H9 (cell line): ENCODE measurements around the gene ELAVL1. TPM values are rescaled to one million over a fixed set of nuclear protein-coding genes. Genes with fewer than 3 reads are reported as not detected.

Source experiments
- DNase-seq: peaks from one replicate; pipeline ENCODE4 v3.0.0-alpha.2; 2017
- H2AFZ ChIP-seq: one replicate; pipeline ENCODE4 v1.6.1; 2013; ENCODE audit warnings: mild to moderate bottlenecking, low read length, control low read depth, moderate library complexity
- H2AK5ac ChIP-seq: 2 replicates; pipeline ENCODE4 v1.6.1; 2013; ENCODE audit warnings: low read length, control low read depth, mixed read lengths; ENCODE audit not compliant: insufficient read length
- H2BK120ac ChIP-seq: one replicate; pipeline ENCODE4 v1.6.1; 2013; ENCODE audit warnings: low read depth, mild to moderate bottlenecking, low read length, control low read depth, inconsistent platforms; ENCODE audit not compliant: poor library complexity, severe bottlenecking
- H2BK12ac ChIP-seq: 2 replicates; pipeline ENCODE4 v1.6.1; 2013; ENCODE audit warnings: low read length, control low read depth, mixed read lengths, low read depth; ENCODE audit not compliant: insufficient read length
- H2BK15ac ChIP-seq: 2 replicates; pipeline ENCODE4 v1.6.1; 2013; ENCODE audit warnings: low read depth, low read length, control low read depth
- H2BK20ac ChIP-seq: one replicate; pipeline ENCODE4 v1.6.1; 2013; ENCODE audit warnings: low read depth, mild to moderate bottlenecking, low read length, control low read depth, inconsistent platforms; ENCODE audit not compliant: poor library complexity, severe bottlenecking
- H2BK5ac ChIP-seq: 2 replicates; pipeline ENCODE4 v1.6.1; 2013; ENCODE audit warnings: low read length, control low read depth, mixed read lengths; ENCODE audit not compliant: insufficient read length
- H3K14ac ChIP-seq: 2 replicates; pipeline ENCODE4 v1.6.1; 2013; ENCODE audit warnings: low read length, control low read depth; ENCODE audit not compliant: insufficient read depth
- H3K18ac ChIP-seq: 2 replicates; pipeline ENCODE4 v1.6.1; 2013; ENCODE audit warnings: low read depth, mild to moderate bottlenecking, mixed read lengths, low read length, control low read depth; ENCODE audit not compliant: insufficient read length
- H3K23ac ChIP-seq: 2 replicates; pipeline ENCODE4 v1.6.1; 2013; ENCODE audit warnings: low read length, control low read depth, mixed read lengths, low read depth; ENCODE audit not compliant: insufficient read length
- H3K23me2 ChIP-seq: 2 replicates; pipeline ENCODE4 v1.6.1; 2013; ENCODE audit warnings: low read depth, mild to moderate bottlenecking, mixed read lengths, low read length, control low read depth; ENCODE audit not compliant: insufficient read length, poor library complexity, severe bottlenecking
- H3K27ac ChIP-seq: 2 replicates; pipeline ENCODE4 v1.5.1; 2013; ENCODE audit warnings: low read length, control low read depth, mixed read lengths, low read depth; ENCODE audit not compliant: insufficient read length
- H3K27me3 ChIP-seq: 2 replicates; pipeline ENCODE4 v1.6.1; 2013; ENCODE audit warnings: low read length, control low read depth, inconsistent platforms; ENCODE audit not compliant: insufficient read depth
- H3K4ac ChIP-seq: 2 replicates; pipeline ENCODE4 v1.6.1; 2013; ENCODE audit warnings: low read depth, mild to moderate bottlenecking, control low read depth, inconsistent platforms, low read length, moderate library complexity
- H3K4me1 ChIP-seq: 2 replicates; pipeline ENCODE4 v1.6.1; 2013; ENCODE audit warnings: low read length, control low read depth, inconsistent platforms; ENCODE audit not compliant: insufficient read depth
- H3K4me2 ChIP-seq: 2 replicates; pipeline ENCODE4 v1.6.1; 2013; ENCODE audit warnings: low read length, control low read depth, mixed read lengths; ENCODE audit not compliant: insufficient read length, insufficient read depth
- H3K56ac ChIP-seq: 2 replicates; pipeline ENCODE4 v1.6.1; 2013; ENCODE audit warnings: low read depth, mild to moderate bottlenecking, mixed read lengths, low read length, control low read depth; ENCODE audit not compliant: insufficient read length
- H3K79me1 ChIP-seq: 2 replicates; pipeline ENCODE4 v1.6.1; 2013; ENCODE audit warnings: low read depth, mild to moderate bottlenecking, moderate library complexity, low read length, control low read depth, inconsistent platforms; ENCODE audit not compliant: insufficient read depth, poor library complexity, severe bottlenecking
- H3K79me2 ChIP-seq: 2 replicates; pipeline ENCODE4 v1.6.1; 2013; ENCODE audit warnings: low read length, control low read depth, inconsistent platforms; ENCODE audit not compliant: insufficient read depth
- H3K9ac ChIP-seq: 2 replicates; pipeline ENCODE4 v1.6.1; 2013; ENCODE audit warnings: low read length, control low read depth, mixed read lengths; ENCODE audit not compliant: insufficient read length; ENCODE audit errors: extremely low read depth
- H3K9me3 ChIP-seq: one replicate; pipeline ENCODE4 v1.6.1; 2013; ENCODE audit warnings: low read depth, low read length, inconsistent platforms; ENCODE audit not compliant: control insufficient read depth
- H3T11ph ChIP-seq: one replicate; pipeline ENCODE4 v1.6.1; 2013; ENCODE audit warnings: mild to moderate bottlenecking, low read length, control low read depth, inconsistent platforms
- H4K20me1 ChIP-seq: one replicate; pipeline ENCODE4 v1.6.1; 2013; ENCODE audit not compliant: control insufficient read depth, insufficient read length, insufficient read depth
- H4K5ac ChIP-seq: 2 replicates; pipeline ENCODE4 v1.6.1; 2013; ENCODE audit warnings: low read depth, mild to moderate bottlenecking, mixed read lengths, low read length, control low read depth; ENCODE audit not compliant: insufficient read length
- H4K8ac ChIP-seq: replicated peaks from 2 replicates; pipeline ENCODE4 v1.6.1; 2013; ENCODE audit warnings: low read length, control low read depth, mixed read lengths, low read depth; ENCODE audit not compliant: insufficient read length
- H4K91ac ChIP-seq: 2 replicates; pipeline ENCODE4 v1.6.1; 2013; ENCODE audit warnings: low read depth, mild to moderate bottlenecking, moderate library complexity, mixed read lengths, low read length, control low read depth; ENCODE audit not compliant: insufficient read length
- H3K27ac Mint-ChIP-seq, 3 experiments: 2 replicates in 2 of 3; 3 replicates in 1 of 3; pipeline ENCODE4 v1.8.0; 2020 to 2021; ENCODE audit warnings: mixed read lengths in 3 of 3, mild to moderate bottlenecking in 1 of 3, moderate library complexity in 1 of 3
- H3K27me3 Mint-ChIP-seq: 2 replicates; pipeline ENCODE4 v1.8.0; 2021; ENCODE audit warnings: low read depth, mild to moderate bottlenecking, moderate library complexity, mixed read lengths
- H3K36me3 Mint-ChIP-seq, 3 experiments: 2 replicates in 2 of 3; 3 replicates in 1 of 3; pipeline ENCODE4 v1.8.0; 2020 to 2021; ENCODE audit warnings: low read depth in 3 of 3, mixed read lengths in 3 of 3; ENCODE audit not compliant: insufficient read depth in 1 of 3
- H3K4me1 Mint-ChIP-seq, 2 experiments: 2 replicates each; pipeline ENCODE4 v1.8.0; 2020; ENCODE audit warnings: mixed read lengths in 2 of 2
- H3K4me3 Mint-ChIP-seq, 2 experiments: 2 replicates in 1 of 2; 3 replicates in 1 of 2; pipeline ENCODE4 v1.8.0; 2020 to 2021; ENCODE audit warnings: mild to moderate bottlenecking in 2 of 2, mixed read lengths in 2 of 2, moderate library complexity in 1 of 2
- H3K9me3 Mint-ChIP-seq, 2 experiments: 2 replicates in 1 of 2; 3 replicates in 1 of 2; pipeline ENCODE4 v1.8.0; 2020; ENCODE audit warnings: mild to moderate bottlenecking in 2 of 2, mixed read lengths in 2 of 2, moderate library complexity in 1 of 2
- WGBS: extraction: QIAGEN DNeasy Blood & Tissue Kit; methylation state at CpG from one replicate; pipeline ENCODE4 v1.1.7; 2013; ENCODE audit warnings: missing lambda C conversion rate, low lambda C conversion rate, mixed read lengths; ENCODE audit not compliant: insufficient read length; ENCODE audit errors: extremely low coverage; 5-methylcytosine and 5-hydroxymethylcytosine counted together
- total RNA-seq: library from RNA; stranded (reverse); gene quantifications from 2 replicates; pipeline ENCODE4 v1.2.1, GENCODE V29; 2021
- TF ChIP-seq, protein P1 (sequence below): fragments of 200-600 bp; sonication (generic); conservative IDR thresholded peaks from 3 replicates; pipeline ENCODE4 v1.8.0; 2021; ENCODE audit warnings: antibody characterized with exemption, mild to moderate bottlenecking

Gene ELAVL1
- total RNA-seq, 1 experiment from 2014 or later, result 149 TPM

DNA sequence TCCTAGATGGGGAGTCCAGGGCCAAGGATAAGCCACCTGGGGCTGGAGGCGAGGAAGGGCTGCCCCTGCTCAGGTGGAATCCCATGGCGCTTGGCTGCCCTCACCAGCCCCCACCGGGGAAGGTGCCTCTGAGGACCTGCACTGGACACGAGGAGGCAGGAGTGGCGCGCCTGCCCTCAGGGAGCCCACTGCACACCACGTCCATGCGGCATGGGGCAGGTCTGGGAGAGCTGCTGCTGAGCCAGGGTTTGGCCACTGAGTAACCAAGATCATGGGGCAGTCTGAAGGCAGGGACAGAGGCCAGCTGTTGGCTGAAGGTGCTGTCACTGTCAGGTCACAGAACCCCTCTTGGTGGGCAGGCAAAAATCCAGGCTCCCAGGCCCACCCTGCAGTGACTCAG is 25.9 kb downstream of the ELAVL1 start:
- Histone ChIP-seq H3K9ac (no peak overlapping the region), H3K9me3 (no peaks in the 10 kb centered on the region), H3K4me1 (no peaks in the 10 kb centered on the region), H4K8ac (no peak overlapping the region), H4K91ac (no peak overlapping the region), H2AFZ (no peak overlapping the region), H2BK120ac (no peak overlapping the region), H3K4me2 (no peak overlapping the region), H4K5ac (no peak overlapping the region), H3K18ac (no peak overlapping the region), H4K20me1 (peaks cover 7% of the 10 kb centered on the region), H2BK15ac (no peak overlapping the region), H3K14ac (no peak overlapping the region), H3K4ac (no peak overlapping the region), H2AK5ac (no peak overlapping the region), H3K23me2 (no peaks in the 10 kb centered on the region), H3K27me3 (no peaks in the 10 kb centered on the region), H3K79me2 (no peaks in the 10 kb centered on the region; the same call in 1 of the 2 replicates), H2BK12ac (no peak overlapping the region), H3K79me1 (no peaks in the 10 kb centered on the region), H3T11ph (no peak overlapping the region), H3K27ac (no peak overlapping the region), H2BK20ac (no peak overlapping the region), H3K56ac (no peak overlapping the region), H3K23ac (no peak overlapping the region), H2BK5ac (no peak overlapping the region)
- Mint-ChIP-seq H3K27me3 (no peaks in the 10 kb centered on the region), H3K4me3 (no peak overlapping the region), H3K36me3 (peaks cover 43 to 84% (median 81%) of the 10 kb centered on the region in 3 experiments; a peak in 6 of 7 replicates), H3K4me1 (no peaks in the 10 kb centered on the region), H3K9me3 (no peaks in the 10 kb centered on the region), H3K27ac (0 out of 7 replicates have a peak overlapping the region, but pooled peaks of 1 of the 3 experiments have one; percentile 40)
- WGBS, result no CpG with 5 or more reads among the region's 8 CpGs
- no peak for DNase-seq
- TF ChIP-seq, protein P1, sequence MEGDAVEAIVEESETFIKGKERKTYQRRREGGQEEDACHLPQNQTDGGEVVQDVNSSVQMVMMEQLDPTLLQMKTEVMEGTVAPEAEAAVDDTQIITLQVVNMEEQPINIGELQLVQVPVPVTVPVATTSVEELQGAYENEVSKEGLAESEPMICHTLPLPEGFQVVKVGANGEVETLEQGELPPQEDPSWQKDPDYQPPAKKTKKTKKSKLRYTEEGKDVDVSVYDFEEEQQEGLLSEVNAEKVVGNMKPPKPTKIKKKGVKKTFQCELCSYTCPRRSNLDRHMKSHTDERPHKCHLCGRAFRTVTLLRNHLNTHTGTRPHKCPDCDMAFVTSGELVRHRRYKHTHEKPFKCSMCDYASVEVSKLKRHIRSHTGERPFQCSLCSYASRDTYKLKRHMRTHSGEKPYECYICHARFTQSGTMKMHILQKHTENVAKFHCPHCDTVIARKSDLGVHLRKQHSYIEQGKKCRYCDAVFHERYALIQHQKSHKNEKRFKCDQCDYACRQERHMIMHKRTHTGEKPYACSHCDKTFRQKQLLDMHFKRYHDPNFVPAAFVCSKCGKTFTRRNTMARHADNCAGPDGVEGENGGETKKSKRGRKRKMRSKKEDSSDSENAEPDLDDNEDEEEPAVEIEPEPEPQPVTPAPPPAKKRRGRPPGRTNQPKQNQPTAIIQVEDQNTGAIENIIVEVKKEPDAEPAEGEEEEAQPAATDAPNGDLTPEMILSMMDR, result no peak
